ENCODE results near the gene CDC73.

Gene CDC73

GRCh38 chr1:193176788-193177187 lies 55.0 kb downstream of the CDC73 start:
- Histone ChIP-seq H3K4me3 (no peak overlapping the region), H3K27ac (no peak overlapping the region)
- no peak for TF ChIP-seq CTCF (IDR thresholded peaks at IDR 0.05)
- no peak for DNase-seq (ENCODE audit: low spot score)

- H3K27ac ChIP-seq, result no peak overlapping the region
- no peak for DNase-seq (ENCODE audit: low spot score)
- H3K4me3 ChIP-seq, result no peak overlapping the region
- TF ChIP-seq CTCF (IDR thresholded peaks at IDR 0.05), result no peak
These were observed 57.3 kb downstream of the CDC73 start for GRCh38 chr1:193179094-193179493.

- peak overlapping the region in 1 of 2 donors; percentile 13 for H3K27ac ChIP-seq
- DNase-seq (ENCODE audit: low spot score), result no peak
- no peak overlapping the region for H3K4me3 ChIP-seq
- no peak for TF ChIP-seq CTCF (IDR thresholded peaks at IDR 0.05)
These were observed 59.7 kb downstream of the CDC73 start for GRCh38 chr1:193181536-193181935.

GRCh38 chr1:193181985-193182384 lies 60.2 kb downstream of the CDC73 start:
- H3K27ac ChIP-seq, result peak overlapping the region in 1 of 2 donors; percentile 13
- no peak for TF ChIP-seq CTCF (IDR thresholded peaks at IDR 0.05)
- H3K4me3 ChIP-seq, result no peak overlapping the region
- DNase-seq (ENCODE audit: low spot score), result no peak

- TF ChIP-seq CTCF (IDR thresholded peaks at IDR 0.05), result peak; percentile 54
- Histone ChIP-seq H3K4me3 (no peak overlapping the region), H3K27ac (no peak overlapping the region)
- DNase-seq (ENCODE audit: low spot score), result no peak
These were observed 61.3 kb downstream of the CDC73 start for GRCh38 chr1:193183019-193183627.

GRCh38 chr1:193184776-193185175 lies 62.9 kb downstream of the CDC73 start:
- Histone ChIP-seq H3K27ac (no peak overlapping the region), H3K4me3 (no peak overlapping the region)
- DNase-seq (ENCODE audit: low spot score), result no peak
- TF ChIP-seq CTCF (IDR thresholded peaks at IDR 0.05), result no peak

- Histone ChIP-seq H3K27ac (no peak overlapping the region), H3K4me3 (no peak overlapping the region)
- TF ChIP-seq CTCF (IDR thresholded peaks at IDR 0.05), result no peak
These were observed 63.4 kb downstream of the CDC73 start for GRCh38 chr1:193185211-193185610.

More at GRCh38 chr1:193185211-193185610, 63.4 kb downstream of the CDC73 start:
- no peak for DNase-seq (ENCODE audit: low spot score)

All from coronary artery (tissue), 2 donors.